Activated CD4-positive, alpha-beta T cell treated with anti-CD3 and anti-CD28 coated beads, Interleukin-2, amount 50 U/mL, for 24 hours (primary cell): Measurements from ENCODE around the gene BZW1.
"Not testable (repeated sequence)": the region's sequence is repeated elsewhere in the genome, so short reads cannot be mapped to it uniquely, and the experiment has no call there.

ENCODE experiments used
- DNase-seq, 2 donors: peaks; one replicate each; pipeline ENCODE4 v3.0.0-alpha.2; 2020; ENCODE audit warnings: low read depth in 1 of 2, low spot score in 1 of 2

BZW1 gene

GRCh38 chr2:200790185-200790584, 21.5 kb upstream of the BZW1 start:
- DNase-seq = no peak

- no peak for DNase-seq
These were observed 19.8 kb upstream of the BZW1 start for GRCh38 chr2:200791905-200792304.

- DNase-seq = no peak
These were observed 17.6 kb upstream of the BZW1 start for GRCh38 chr2:200794143-200794542.

GRCh38 chr2:200795028-200795440, 16.7 kb upstream of the BZW1 start:
- DNase-seq = no peak

GRCh38 chr2:200796561-200796960, 15.1 kb upstream of the BZW1 start:
- no peak for DNase-seq

- DNase-seq = no peak
These were observed 14.4 kb upstream of the BZW1 start for GRCh38 chr2:200797242-200797770.

GRCh38 chr2:200798514-200798913, 13.2 kb upstream of the BZW1 start:
- DNase-seq = no peak

GRCh38 chr2:200800458-200800857, 11.3 kb upstream of the BZW1 start:
- no peak for DNase-seq

GRCh38 chr2:200801431-200801830, 10.3 kb upstream of the BZW1 start:
- DNase-seq = not testable (repeated sequence)

- no peak for DNase-seq
These were observed 2.0 kb upstream of the BZW1 start for GRCh38 chr2:200809506-200810251.

GRCh38 chr2:200810252-200810997, 1.3 kb upstream of the BZW1 start:
- no peak for DNase-seq

GRCh38 chr2:200810998-200811332, 745 bp upstream of the BZW1 start:
- DNase-seq = no peak

- peak; percentile 38 to 41 for DNase-seq
These were observed 662 bp downstream of the BZW1 start for GRCh38 chr2:200812122-200813022.

- DNase-seq = peak in 1 of 2 donors; percentile 23
These were observed 2.6 kb downstream of the BZW1 start for GRCh38 chr2:200814276-200814815.

- DNase-seq = no peak
These were observed 3.2 kb downstream of the BZW1 start for GRCh38 chr2:200814917-200815316.

- not testable (repeated sequence) for DNase-seq
These were observed 7.0 kb downstream of the BZW1 start for GRCh38 chr2:200818732-200819131.

- no peak for DNase-seq
These were observed 9.0 kb downstream of the BZW1 start for GRCh38 chr2:200820573-200821234.

- no peak for DNase-seq
These were observed 10.1 kb downstream of the BZW1 start for GRCh38 chr2:200821686-200822245.

GRCh38 chr2:200828104-200828503, 16.4 kb downstream of the BZW1 start:
- no peak for DNase-seq

GRCh38 chr2:200828572-200829257, 17.0 kb downstream of the BZW1 start:
- DNase-seq = no peak
